GM12801 (cell line): ENCODE results near the gene EDIL3.

Source experiments
- CTCF ChIP-seq: IDR thresholded peaks from one replicate; pipeline ENCODE4 v1.5.1; 2011; ENCODE audit warnings: control low read depth; ENCODE audit not compliant: insufficient read length; ENCODE audit errors: extremely low read depth

EDIL3 gene

GRCh38 chr5:83993803-83994202, 390.9 kb downstream of the EDIL3 start:
- no peak for TF ChIP-seq CTCF

GRCh38 chr5:83991566-83992224, 393.0 kb downstream of the EDIL3 start:
- no peak for TF ChIP-seq CTCF

- TF ChIP-seq CTCF = no peak
These were observed 396.4 kb downstream of the EDIL3 start for GRCh38 chr5:83988293-83988685.

- no peak for TF ChIP-seq CTCF
These were observed 397.0 kb downstream of the EDIL3 start for GRCh38 chr5:83987513-83988292.

- no peak for TF ChIP-seq CTCF
These were observed 400.8 kb downstream of the EDIL3 start for GRCh38 chr5:83983852-83984251.

GRCh38 chr5:83973925-83974815, 410.5 kb downstream of the EDIL3 start:
- TF ChIP-seq CTCF = no peak

GRCh38 chr5:83972909-83973308, 411.8 kb downstream of the EDIL3 start:
- TF ChIP-seq CTCF = no peak
